GM10266 (cell line): ENCODE measurements around the gene KIAA0930.

Experiments used
- DNase-seq: peaks from one replicate; pipeline ENCODE4 v3.0.0; 2012; ENCODE audit errors: extremely low spot score
- TF ChIP-seq, protein P1 (sequence below): IDR thresholded peaks from 2 replicates; pipeline ENCODE4 v1.5.1; 2012; ENCODE audit warnings: mild to moderate bottlenecking, low read depth; ENCODE audit not compliant: control insufficient read depth, insufficient read depth; ENCODE audit errors: missing control alignments

Gene KIAA0930

DNA sequence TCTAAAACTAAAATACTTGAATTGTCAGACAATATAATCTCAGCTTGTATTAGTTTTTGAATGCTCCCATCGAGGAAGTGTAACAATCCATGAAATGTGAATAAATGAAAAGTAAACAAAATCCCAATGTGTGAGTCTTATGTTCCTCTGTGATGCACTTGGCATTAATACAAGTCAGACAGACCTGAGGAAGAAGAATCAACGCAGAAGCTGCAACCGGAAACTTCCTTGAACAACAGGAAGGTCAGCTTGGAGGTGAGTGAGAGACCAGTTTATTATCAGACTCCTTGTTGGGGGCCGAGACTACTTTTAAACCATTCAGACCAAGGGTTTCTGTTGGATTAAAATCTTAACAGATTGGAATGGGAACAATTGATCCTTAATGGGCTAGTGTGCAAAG lies 52.8 kb downstream of the KIAA0930 start:
- TF ChIP-seq, protein P1, sequence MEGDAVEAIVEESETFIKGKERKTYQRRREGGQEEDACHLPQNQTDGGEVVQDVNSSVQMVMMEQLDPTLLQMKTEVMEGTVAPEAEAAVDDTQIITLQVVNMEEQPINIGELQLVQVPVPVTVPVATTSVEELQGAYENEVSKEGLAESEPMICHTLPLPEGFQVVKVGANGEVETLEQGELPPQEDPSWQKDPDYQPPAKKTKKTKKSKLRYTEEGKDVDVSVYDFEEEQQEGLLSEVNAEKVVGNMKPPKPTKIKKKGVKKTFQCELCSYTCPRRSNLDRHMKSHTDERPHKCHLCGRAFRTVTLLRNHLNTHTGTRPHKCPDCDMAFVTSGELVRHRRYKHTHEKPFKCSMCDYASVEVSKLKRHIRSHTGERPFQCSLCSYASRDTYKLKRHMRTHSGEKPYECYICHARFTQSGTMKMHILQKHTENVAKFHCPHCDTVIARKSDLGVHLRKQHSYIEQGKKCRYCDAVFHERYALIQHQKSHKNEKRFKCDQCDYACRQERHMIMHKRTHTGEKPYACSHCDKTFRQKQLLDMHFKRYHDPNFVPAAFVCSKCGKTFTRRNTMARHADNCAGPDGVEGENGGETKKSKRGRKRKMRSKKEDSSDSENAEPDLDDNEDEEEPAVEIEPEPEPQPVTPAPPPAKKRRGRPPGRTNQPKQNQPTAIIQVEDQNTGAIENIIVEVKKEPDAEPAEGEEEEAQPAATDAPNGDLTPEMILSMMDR, result no peak
- DNase-seq, result no peak

DNA sequence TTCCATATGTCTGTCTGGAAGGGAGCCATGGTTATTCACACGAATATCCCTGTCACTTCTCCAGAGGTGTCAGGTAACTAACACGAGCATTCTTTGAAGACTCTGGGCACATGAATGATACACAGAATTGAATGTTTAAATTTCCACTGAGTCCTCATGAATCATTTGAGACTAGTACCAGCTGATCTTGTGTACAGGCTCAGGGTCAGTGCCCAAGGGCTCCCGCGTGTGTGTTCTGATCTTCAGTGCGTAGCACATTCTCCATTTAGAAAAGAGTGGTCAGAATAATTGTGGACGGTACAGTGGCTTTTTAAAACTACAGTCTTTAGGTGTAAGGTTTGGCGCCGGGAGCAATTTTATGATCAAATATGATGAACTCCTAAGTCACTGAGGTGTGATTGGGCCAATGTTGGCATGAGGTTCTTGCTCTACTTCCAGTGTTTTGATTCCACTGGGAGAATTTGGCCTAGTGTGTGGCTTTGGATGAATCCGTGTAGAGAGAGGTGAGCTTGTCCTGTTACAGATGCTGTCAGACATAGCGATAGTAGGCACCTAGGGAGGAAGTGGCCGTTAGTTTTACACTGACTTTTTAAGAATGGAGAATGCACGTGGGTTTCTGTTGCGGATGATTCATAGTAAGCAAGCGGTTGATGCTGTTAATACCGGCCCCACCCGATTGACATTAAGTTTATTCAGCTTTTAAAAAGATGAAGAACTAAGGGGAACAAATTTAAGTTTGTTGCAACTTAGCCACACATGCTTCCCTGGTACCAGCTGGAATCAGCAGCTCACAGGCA lies 54.8 kb downstream of the KIAA0930 start:
- no peak for DNase-seq
- TF ChIP-seq, protein P1, result no peak

DNA sequence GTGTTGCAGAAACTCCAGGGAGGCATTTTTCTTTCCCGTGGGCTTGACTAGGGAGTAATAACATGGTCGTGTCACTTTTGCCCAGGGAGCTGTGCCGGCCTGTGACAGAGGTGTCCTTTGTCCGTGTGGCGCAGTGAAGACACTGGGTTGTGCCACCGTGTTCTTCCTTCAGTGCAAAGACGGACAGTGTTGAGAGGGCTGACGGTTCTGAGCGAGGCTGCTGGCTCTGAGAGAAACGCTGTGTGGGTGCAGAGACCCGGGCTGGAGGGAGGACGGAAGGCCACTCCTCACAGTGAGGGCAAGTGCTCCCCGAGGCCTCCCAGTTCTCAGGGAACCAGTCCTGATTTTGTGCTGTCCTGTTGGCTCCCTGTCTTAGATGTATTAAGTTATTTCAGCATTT lies 56.7 kb downstream of the KIAA0930 start:
- TF ChIP-seq, protein P1, result no peak
- no peak for DNase-seq

DNA sequence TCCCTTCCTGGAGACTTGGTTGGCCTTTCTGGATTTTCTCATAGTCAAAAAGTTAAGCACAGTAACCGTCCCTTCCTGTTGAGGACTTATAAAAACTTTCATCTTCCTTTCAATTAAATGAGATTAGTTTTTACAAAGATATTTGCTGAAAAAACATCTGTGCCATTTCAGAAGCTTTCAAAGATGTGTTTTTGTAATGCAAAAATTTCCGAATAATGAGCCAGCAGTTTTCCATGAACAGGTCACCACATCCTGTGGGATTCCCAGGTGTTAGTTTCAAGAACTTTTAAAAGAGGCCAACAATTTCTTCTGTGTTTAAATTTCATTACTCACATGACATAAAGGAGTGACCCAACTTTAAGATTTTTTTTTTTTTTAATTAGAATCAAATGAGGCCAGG lies 58.9 kb downstream of the KIAA0930 start:
- DNase-seq, result no peak
- TF ChIP-seq, protein P1, result no peak

DNA sequence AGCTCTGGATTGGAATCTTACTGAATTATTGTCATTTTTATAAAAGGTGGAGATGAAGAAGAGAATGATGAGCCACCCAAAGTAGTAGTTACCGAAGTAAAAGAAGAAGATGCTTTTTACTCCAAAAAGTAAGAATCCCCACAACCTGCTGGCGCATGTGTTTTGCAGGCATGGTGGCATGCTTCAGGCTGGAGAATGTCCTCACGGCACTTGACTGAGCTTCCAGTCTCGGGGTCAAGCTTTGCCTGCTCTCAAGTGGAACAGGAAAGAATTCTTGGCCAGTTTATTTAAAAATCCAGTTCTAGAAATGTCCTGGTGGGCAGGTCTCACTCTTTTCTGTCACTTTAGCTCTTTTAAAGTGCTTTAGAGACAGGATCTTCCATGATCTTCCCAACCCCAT lies 59.5 kb downstream of the KIAA0930 start:
- no peak for DNase-seq
- TF ChIP-seq, protein P1, result no peak

DNA sequence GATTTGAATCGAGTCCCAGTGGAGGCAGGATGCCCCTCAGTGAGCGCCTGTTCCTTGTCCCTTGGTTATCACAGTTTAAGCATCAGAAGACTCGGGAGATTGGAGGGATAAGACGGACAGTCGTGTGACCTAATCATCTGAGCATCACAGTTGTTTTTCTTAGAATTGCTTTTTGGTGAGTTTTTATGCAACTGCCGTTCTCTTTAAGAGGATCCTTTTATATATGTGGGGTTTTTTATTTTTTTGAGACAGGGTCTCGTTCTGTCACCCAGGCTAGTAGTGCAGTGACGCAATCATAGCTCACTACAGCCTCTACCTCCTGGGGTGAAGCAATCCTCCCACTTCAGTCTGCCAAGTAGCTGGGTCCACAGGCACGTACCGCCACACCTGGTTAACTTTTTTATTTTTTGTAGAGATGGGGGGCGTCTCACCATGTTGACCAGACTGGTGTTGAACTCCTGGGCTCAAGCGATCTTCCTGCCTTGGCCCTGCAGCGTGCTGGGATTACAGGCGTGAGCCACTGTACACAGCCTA lies 60.5 kb downstream of the KIAA0930 start:
- TF ChIP-seq, protein P1, result no peak
- DNase-seq, result no peak
